B cell (primary cell): ENCODE measurements around the gene FAM131C.
A peak's percentile ranks its signal among the peaks of the same experiment; 100 is the strongest.

Experiments
- CTCF ChIP-seq: fragments of 200-600 bp; IDR thresholded peaks from one replicate; pipeline ENCODE4 v1.8.0; 2022; ENCODE audit warnings: antibody characterized with exemption, mild to moderate bottlenecking
- EZH2 ChIP-seq: IDR thresholded peaks from 2 replicates; pipeline ENCODE4 v1.6.1; 2012; ENCODE audit warnings: borderline replicate concordance, low read depth, mild to moderate bottlenecking, moderate library complexity, low read length; ENCODE audit not compliant: insufficient read depth, poor library complexity, severe bottlenecking

DNA sequence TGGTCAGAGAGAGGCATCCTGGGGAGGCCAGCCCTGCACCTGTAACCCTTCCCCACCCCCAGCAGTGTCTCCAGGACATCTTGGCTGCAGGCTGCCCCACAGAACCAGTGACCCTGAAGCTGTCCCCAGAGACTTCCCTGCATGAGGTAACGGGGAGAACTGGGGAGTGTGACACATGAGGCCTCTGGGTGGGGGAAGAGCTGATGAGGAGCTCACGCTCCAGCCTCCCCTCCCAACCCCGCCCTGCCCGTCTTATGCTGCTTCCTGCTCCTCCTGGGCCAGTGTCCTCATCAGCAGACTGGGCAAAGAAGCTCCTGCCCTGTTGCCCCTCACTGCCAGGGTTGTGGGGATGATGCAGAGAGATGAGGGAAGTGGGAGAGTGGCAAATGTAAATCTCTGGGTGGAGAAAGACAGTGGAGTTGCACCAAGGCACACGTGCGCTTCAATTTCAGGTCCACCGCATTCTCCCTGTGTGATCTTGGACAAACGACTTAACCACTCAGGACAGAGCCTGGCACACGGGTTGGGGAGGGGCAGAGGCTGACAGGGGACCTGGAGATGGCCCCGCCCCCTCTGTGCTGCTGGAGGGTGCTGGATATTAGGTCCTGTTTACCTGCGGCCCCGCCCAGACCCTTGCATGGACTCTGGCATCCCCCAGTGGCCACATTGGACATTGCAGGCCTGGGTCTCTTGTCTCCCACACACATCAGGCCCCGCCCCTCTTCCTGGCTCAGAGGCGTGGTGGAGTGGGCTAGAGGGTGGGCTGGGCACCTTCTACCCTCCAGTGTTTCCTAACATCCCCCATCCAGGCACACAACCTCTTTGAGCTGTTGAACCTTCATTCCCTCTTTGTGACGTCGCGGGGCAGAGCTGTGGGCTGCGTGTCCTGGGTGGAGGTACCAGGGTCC lies 17.6 kb downstream of the FAM131C start:
- peak; percentile 74 for TF ChIP-seq CTCF
- no peak for TF ChIP-seq EZH2
